Cardiac muscle cell (in vitro differentiated cells and primary cell): Measurements from ENCODE around the gene KIR3DL1. TPM values are rescaled to one million over a fixed set of nuclear protein-coding genes. Genes with fewer than 3 reads are reported as not detected.
"Not testable (repeated sequence)": the region's sequence is repeated elsewhere in the genome, so short reads cannot be mapped to it uniquely, and the experiment has no call there.

Source experiments
- DNase-seq, 2 donors: peaks; one replicate each; pipeline versions ENCODE4 v3.0.0 to v3.0.0-alpha.2; 2010 to 2017; ENCODE audit warnings: low read depth in 1 of 2, low spot score in 1 of 2
- H3K27ac ChIP-seq: fragments of 200-600 bp; sonication (generic); 2 replicates; pipeline ENCODE4 v1.5.1; 2016
- H3K27me3 ChIP-seq: fragments of 200-600 bp; sonication (generic); 2 replicates; pipeline ENCODE4 v1.6.0; 2016; ENCODE audit warnings: control low read depth
- H3K36me3 ChIP-seq: fragments of 200-600 bp; sonication (generic); 2 replicates; pipeline ENCODE4 v1.5.1; 2016; ENCODE audit warnings: control low read depth
- H3K4me1 ChIP-seq: fragments of 200-600 bp; sonication (generic); 2 replicates; pipeline ENCODE4 v1.8.1; 2017; ENCODE audit warnings: low read depth, mild to moderate bottlenecking, mixed run types
- H3K4me3 ChIP-seq: fragments of 200-600 bp; sonication (generic); 2 replicates; pipeline ENCODE4 v1.5.1; 2016; ENCODE audit warnings: mild to moderate bottlenecking
- H3K9me3 ChIP-seq: fragments of 200-600 bp; sonication (generic); 2 replicates; pipeline ENCODE4 v1.5.1; 2017; ENCODE audit warnings: low read depth, mild to moderate bottlenecking, control low read depth
- polyA plus RNA-seq: library from polyadenylated mRNA; unstranded; fragments of >200 nt; fragmentation: Nextera tagmentation; extraction: Ambion mirVana; gene quantifications from 2 replicates; pipeline ENCODE4 v1.2.1, GENCODE V29; 2016
- total RNA-seq: library from RNA; depleted of rRNA; stranded (reverse); fragments of >200 nt; gene quantifications from 2 replicates; pipeline ENCODE4 v1.2.3, GENCODE V29; 2016

Gene KIR3DL1
- total RNA-seq, result not detected in 2 replicates
- polyA plus RNA-seq, result not detected in 2 replicates

DNA sequence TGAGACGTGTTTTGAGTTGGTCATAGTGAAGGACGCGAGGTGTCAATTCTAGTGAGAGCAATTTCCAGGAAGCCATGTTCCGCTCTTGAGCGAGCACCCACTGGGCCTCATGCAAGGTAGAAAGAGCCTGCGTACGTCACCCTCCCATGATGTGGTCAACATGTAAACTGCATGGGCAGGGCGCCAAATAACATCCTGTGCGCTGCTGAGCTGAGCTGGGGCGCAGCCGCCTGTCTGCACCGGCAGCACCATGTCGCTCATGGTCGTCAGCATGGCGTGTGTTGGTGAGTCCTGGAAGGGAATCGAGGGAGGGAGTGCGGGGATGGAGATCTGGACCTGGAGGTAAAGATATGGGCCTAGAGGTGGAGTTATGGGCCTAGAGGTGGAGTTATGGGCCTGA lies at the start of gene KIR3DL1:
TSS of gene KIR3DL1 (plus strand) at position 218 of the 400 bp plus-strand sequence.
- H3K27me3 ChIP-seq, H3K4me3 ChIP-seq, H3K4me1 ChIP-seq, H3K27ac ChIP-seq, H3K9me3 ChIP-seq, H3K36me3 ChIP-seq, DNase-seq: not testable (repeated sequence)

DNA sequence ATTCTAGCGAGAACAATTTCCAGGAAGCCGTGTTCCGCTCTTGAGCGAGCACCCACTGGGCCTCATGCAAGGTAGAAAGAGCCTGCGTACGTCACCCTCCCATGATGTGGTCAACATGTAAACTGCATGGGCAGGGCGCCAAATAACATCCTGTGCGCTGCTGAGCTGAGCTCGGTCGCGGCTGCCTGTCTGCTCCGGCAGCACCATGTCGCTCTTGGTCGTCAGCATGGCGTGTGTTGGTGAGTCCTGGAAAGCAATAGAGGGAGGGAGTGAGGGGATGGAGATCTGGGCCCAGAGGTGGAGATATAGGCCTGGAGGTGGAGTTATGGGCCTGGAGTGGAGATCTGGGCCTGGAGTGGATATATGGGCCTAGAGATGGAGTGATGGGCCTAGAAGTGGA lies 46.6 kb upstream of the KIR3DL1 start, which contains the start of gene KIR2DL1:
TSS of gene KIR2DL1 (plus strand) at position 148 of the 400 bp plus-strand sequence. CDS start at position 206, 58 bp downstream.
- H3K4me3 ChIP-seq, H3K4me1 ChIP-seq, H3K27me3 ChIP-seq, H3K27ac ChIP-seq, H3K9me3 ChIP-seq, H3K36me3 ChIP-seq, DNase-seq: not testable (repeated sequence)

DNA sequence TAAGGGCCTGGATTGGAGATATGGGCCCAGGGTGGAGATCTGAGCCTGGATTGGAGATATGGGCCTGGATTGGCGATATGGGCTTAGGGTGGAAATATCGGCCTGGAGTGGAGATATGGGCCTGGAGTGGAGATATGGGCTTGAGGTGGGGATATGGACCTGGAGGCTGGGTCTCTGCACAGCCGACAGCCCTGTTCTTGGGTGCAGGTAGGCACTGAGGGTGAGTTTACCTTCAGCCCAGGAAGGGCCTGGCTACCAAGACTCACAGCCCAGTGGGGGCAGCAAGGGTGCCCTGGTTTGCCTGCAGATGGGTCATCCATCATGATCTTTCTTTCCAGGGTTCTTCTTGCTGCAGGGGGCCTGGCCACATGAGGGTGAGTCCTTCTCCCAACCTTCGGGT lies 45.8 kb upstream of the KIR3DL1 start:
- not testable (repeated sequence) for H3K27me3 ChIP-seq

DNA sequence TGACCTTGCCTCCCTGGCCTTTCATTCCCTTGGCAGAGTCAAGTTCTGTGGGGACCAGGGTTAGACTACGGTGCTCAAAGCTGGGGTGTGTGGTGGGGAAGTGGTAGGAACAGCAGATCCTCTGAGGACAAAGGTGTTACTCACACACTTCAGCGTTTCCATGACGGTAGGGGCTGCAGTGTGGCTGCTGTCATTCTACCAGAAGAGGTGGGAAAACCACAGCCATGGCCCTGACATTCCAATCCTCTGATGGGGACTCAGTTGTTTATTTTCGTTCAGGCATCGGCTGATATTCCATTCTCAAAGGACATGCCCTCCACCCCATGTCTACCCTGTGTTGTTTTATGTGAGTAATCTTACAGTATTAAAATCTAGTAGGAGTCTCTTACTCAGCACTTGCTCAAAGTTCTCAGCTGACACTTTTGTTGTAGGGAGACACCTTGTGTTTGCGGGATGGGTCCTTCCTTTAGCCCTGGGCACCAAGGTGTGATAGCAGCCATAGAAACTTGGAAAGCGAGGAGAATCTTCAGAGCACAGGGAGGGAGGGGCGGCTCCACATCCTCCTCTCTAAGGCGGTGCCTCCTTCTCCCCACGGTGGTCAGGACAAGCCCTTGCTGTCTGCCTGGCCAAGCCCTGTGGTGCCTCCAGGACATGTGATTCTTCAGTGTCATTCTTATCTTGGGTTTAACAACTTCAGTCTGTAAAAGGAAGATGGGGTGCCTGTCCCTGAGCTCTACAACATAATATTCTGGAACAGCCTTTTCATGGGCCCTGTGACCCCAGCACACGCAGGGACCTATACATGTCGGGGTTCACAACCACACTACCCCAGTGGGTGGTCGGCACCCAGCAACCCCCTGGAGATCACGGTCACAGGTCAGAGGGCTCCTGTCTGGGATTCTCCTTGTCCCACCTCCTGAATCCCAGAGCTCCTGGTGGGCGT lies 45.0 kb upstream of the KIR3DL1 start:
- not testable (repeated sequence) for DNase-seq, H3K4me3 ChIP-seq, H3K27me3 ChIP-seq, H3K4me1 ChIP-seq, H3K27ac ChIP-seq, H3K9me3 ChIP-seq, H3K36me3 ChIP-seq

More for the DNA sequence above, 45.8 kb upstream of the KIR3DL1 start:
- DNase-seq, H3K4me1 ChIP-seq, H3K9me3 ChIP-seq, H3K36me3 ChIP-seq, H3K4me3 ChIP-seq, H3K27ac ChIP-seq: not testable (repeated sequence)

DNA sequence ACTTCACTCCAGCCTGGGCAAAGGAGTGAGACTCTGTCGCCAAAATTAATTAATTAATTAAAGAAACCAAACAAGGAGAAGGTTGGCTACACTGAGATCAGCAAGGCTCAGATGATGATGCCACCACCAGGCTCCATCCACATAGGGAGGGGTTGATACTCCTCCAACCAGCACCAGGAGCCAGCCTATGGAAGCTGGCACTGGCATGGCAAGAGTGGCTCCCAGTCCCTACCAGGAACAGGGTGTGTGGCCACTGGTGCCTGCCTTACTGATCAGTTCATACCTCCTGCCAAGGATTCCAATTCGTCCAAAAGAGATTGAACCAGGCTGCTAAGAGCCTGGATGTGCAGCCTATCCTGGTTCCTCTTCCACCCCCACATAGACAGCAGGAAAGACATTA lies 43.6 kb upstream of the KIR3DL1 start:
- H3K4me3 ChIP-seq, H3K27me3 ChIP-seq, DNase-seq, H3K36me3 ChIP-seq, H3K4me1 ChIP-seq, H3K27ac ChIP-seq, H3K9me3 ChIP-seq: not testable (repeated sequence)

DNA sequence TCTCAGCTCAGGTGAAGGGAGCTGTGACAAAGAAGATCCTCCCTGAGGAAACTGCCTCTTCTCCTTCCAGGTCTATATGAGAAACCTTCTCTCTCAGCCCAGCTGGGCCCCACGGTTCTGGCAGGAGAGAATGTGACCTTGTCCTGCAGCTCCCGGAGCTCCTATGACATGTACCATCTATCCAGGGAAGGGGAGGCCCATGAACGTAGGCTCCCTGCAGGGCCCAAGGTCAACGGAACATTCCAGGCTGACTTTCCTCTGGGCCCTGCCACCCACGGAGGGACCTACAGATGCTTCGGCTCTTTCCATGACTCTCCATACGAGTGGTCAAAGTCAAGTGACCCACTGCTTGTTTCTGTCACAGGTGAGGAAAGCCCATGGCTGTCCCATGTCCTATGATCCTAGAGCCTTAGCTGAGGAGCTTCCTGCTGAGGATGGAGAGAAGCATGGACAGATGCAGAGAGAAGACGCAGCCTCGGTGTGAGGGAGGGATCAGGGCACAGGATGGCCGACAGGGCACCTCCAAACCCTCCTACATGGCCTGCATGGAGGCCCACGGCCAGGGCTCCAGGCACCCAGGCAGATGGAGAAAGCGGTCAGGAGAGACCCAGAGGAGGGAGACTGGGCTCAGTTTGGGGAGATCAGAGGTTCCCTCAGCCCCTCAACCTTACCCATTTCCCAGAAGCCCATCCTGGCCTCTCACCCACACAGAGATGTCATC lies 41.0 kb upstream of the KIR3DL1 start:
- not testable (repeated sequence) for H3K4me1 ChIP-seq, H3K4me3 ChIP-seq, DNase-seq, H3K27me3 ChIP-seq, H3K36me3 ChIP-seq, H3K27ac ChIP-seq, H3K9me3 ChIP-seq

DNA sequence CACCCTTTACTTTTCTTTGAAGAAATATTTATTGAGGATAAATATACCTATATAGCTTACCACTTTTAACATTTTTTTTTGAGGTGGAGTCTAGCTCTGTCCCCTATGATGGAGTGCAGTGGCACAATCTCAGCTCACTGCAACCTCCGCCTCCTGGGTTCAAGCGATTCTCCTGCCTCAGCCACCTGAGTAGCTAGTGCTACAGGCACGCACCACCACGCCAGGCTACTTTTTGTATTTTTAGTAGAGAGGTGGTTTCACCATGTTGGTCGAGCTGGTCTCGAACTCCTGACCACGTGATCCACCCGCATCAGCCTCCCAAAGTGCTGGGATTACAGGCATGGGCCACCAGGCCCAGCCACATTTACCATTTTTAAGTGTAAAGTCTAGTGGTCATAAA lies 40.4 kb upstream of the KIR3DL1 start:
- H3K27me3 ChIP-seq, H3K36me3 ChIP-seq, H3K4me3 ChIP-seq, H3K4me1 ChIP-seq, H3K27ac ChIP-seq, H3K9me3 ChIP-seq, DNase-seq: not testable (repeated sequence)

DNA sequence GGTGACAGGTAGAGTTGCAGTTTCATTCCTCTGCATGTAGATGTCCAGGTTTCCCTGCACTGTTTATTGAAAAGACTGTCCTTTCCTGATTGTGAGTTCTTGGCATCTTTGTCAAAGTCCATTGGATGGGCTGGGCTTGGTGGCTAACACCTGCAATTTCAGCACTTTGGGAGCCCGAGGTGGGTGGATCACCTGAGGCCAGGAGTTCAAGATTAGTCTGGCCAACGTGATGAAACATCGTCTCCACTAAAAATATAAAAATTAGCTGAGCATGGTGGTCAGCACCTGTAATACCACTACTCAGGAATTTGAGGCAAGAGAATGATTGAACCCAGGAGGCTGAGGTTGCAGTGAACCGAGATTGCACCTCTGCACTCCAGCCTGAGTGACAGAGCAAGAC lies 38.4 kb upstream of the KIR3DL1 start:
- not testable (repeated sequence) for H3K4me1 ChIP-seq, H3K27me3 ChIP-seq, H3K27ac ChIP-seq

DNA sequence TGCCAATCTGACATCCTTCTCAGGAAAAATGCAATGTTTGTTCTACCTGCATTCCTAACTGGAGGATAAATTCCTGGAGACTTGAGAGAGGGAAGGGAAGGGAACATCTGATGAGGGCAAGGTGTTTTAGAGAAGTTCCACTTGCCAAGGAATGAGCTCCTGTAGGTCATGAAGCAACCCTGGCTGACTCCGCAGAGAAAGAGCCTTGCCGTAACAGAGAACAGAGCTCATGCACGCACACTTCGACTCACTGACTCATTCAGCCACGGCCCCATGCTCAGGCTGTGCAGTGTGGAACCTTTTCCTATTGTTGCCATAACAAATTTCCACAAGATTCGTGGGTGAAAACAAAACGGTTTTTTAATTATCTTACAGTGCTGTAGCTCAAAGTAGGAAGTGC lies 37.4 kb upstream of the KIR3DL1 start:
- not testable (repeated sequence) for H3K9me3 ChIP-seq, H3K27me3 ChIP-seq, H3K4me1 ChIP-seq, H3K27ac ChIP-seq, H3K36me3 ChIP-seq, H3K4me3 ChIP-seq, DNase-seq

More for the DNA sequence above, 38.4 kb upstream of the KIR3DL1 start:
- not testable (repeated sequence) for DNase-seq, H3K36me3 ChIP-seq, H3K9me3 ChIP-seq, H3K4me3 ChIP-seq

DNA sequence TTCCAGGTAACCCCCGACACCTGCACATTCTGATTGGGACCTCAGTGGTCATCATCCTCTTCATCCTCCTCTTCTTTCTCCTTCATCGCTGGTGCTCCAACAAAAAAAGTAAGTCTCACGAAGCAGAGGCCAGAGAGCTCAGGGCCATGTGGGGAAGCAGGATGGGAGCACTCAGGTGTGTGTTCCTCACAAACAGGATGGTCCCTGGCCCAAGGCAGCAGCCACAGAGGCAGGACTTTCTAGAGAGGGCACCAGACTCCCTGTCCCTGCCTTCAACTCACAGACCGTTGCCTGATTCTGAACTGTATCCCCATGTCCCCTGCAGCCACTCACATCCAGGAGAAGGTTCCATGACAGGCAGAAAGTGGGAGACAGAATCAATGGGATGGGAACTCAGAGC lies 33.4 kb upstream of the KIR3DL1 start:
- H3K9me3 ChIP-seq, H3K36me3 ChIP-seq, H3K27me3 ChIP-seq, H3K4me1 ChIP-seq, DNase-seq, H3K4me3 ChIP-seq, H3K27ac ChIP-seq: not testable (repeated sequence)

DNA sequence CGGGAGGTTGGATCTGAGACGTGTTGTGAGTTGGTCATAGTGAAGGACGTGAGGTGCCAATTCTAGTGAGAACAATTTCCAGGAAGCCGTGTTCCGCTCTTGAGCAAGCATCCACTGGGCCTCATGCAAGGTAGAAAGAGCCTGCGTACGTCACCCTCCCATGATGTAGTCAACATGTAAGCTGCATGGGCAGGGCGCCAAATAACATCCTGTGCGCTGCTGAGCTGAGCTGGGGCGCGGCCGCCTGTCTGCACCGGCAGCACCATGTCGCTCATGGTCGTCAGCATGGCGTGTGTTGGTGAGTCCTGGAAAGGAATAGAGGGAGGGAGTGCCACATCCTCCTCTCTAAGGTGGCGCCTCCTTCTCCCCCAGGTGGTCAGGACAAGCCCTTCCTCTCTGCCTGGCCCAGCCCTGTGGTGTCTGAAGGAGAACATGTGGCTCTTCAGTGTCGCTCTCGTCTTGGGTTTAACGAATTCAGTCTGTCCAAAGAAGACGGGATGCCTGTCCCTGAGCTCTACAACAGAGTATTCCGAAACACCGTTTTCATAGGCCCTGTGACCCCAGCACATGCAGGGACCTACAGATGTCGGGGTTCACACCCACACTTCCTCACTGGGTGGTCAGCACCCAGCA lies 30.1 kb upstream of the KIR3DL1 start:
- H3K4me3 ChIP-seq, H3K36me3 ChIP-seq, H3K4me1 ChIP-seq, H3K27me3 ChIP-seq, H3K27ac ChIP-seq, DNase-seq, H3K9me3 ChIP-seq: not testable (repeated sequence)

DNA sequence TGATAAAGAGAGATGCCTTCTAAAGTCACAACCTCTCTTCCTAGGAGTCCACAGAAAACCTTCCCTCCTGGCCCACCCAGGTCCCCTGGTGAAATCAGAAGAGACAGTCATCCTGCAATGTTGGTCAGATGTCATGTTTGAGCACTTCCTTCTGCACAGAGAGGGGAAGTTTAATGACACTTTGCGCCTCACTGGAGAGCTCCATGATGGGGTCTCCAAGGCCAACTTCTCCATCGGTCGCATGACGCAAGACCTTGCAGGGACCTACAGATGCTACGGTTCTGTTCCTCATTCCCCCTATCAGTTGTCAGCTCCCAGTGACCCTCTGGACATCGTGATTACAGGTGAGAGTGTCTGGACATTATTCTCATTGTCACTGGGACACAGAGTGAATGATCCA lies 28.1 kb upstream of the KIR3DL1 start:
- H3K27ac ChIP-seq, DNase-seq, H3K9me3 ChIP-seq, H3K4me1 ChIP-seq, H3K36me3 ChIP-seq, H3K27me3 ChIP-seq, H3K4me3 ChIP-seq: not testable (repeated sequence)
